Esophagus squamous epithelium (tissue), 5 donors: ENCODE data around the gene CDT1. TPM values are rescaled to one million over a fixed set of nuclear protein-coding genes. Genes with fewer than 3 reads are reported as not detected.

ENCODE experiments used
- DNase-seq: peaks from one replicate; lab custom pipeline; 2025; lab: John Stamatoyannopoulos, UW
- H3K27ac ChIP-seq, 4 donors: fragments of 200-600 bp; sonication (generic); one replicate each; pipeline ENCODE4 v1.5.1; 2016 to 2019; ENCODE audit warnings: mild to moderate bottlenecking in 1 of 4
- H3K27me3 ChIP-seq, 4 donors: fragments of 200-600 bp; sonication (generic); 1 replicate in 3 of 4; 2 replicates in 1 of 4; pipeline versions ENCODE4 v1.5.1 to v1.6.0; 2017 to 2021; ENCODE audit warnings: antibody characterized with exemption in 1 of 4
- H3K36me3 ChIP-seq, 3 donors: fragments of 200-600 bp; sonication (generic); one replicate each; pipeline ENCODE4 v1.5.1; 2016 to 2019
- H3K4me1 ChIP-seq, 3 donors: fragments of 200-600 bp; sonication (generic); one replicate each; pipeline ENCODE4 v1.5.1; 2017 to 2019
- H3K4me3 ChIP-seq, 4 donors: fragments of 200-600 bp; sonication (generic); 1 replicate in 3 of 4; 2 replicates in 1 of 4; pipeline ENCODE4 v1.5.1; 2016 to 2019; ENCODE audit warnings: mild to moderate bottlenecking in 2 of 4, moderate library complexity in 1 of 4
- H3K9me3 ChIP-seq, 3 donors: fragments of 200-600 bp; sonication (generic); one replicate each; pipeline ENCODE4 v1.5.1; 2016 to 2019
- CTCF ChIP-seq, 6 experiments: fragments of 450-650 bp in 4 of 6; fragments of 200-600 bp in 2 of 6; sonication (generic) in 2 of 6; IDR thresholded peaks; one replicate each; pipeline ENCODE4 v1.5.1; 2016 to 2019; ENCODE audit warnings: antibody characterized with exemption in 6 of 6, mild to moderate bottlenecking in 4 of 6, moderate library complexity in 4 of 6
- POLR2A ChIP-seq, 4 donors: fragments of 450-650 bp; IDR thresholded peaks; one replicate each; pipeline ENCODE4 v1.6.1; 2017; ENCODE audit warnings: antibody characterized with exemption in 4 of 4, mild to moderate bottlenecking in 4 of 4, moderate library complexity in 3 of 4
- WGBS, 2 donors: methylation state at CpG; one replicate each; pipeline ENCODE4 v1.1.5; 2018; 5-methylcytosine and 5-hydroxymethylcytosine counted together
- intact Hi-C: fragments of 100-400 bp; cut with DNase I; formaldehyde crosslinking; loops from one replicate; pipeline ENCODE4 v1.15.0; 2022
- total RNA-seq, 4 donors: library from RNA; depleted of rRNA; stranded (reverse); fragments of >200 nt; gene quantifications; one replicate each; pipeline ENCODE4 v1.1.0, GENCODE V29; 2016
- donor health status: DM: yes; HTN: yes; CAD: no.

The CDT1 gene
- total RNA-seq, 4 donors from 2014 or later, result 7.7 to 20.7 (median 11.2) TPM

GRCh38 chr16:88789594-88789993, 14.0 kb upstream of the CDT1 start:
- H3K27me3 ChIP-seq, result peaks cover 0 to 50% (median 2%) of the 10 kb centered on the region in 4 donors
- intact Hi-C loops, result no loop called here
- no peak for DNase-seq
- no peaks in the 10 kb centered on the region for H3K9me3 ChIP-seq
- TF ChIP-seq CTCF (IDR thresholded peaks at IDR 0.05) (no peak), POLR2A (IDR thresholded peaks at IDR 0.05) (no peak)
- no peak overlapping the region for H3K27ac ChIP-seq
- 53 to 79% methylated on average over 2 to 5 of the region's 7 CpGs for WGBS, 2 donors
- peaks cover 0 to 41% (median 4%) of the 10 kb centered on the region in 3 donors for H3K4me1 ChIP-seq
- H3K36me3 ChIP-seq, result no peaks in the 10 kb centered on the region
- no peak overlapping the region for H3K4me3 ChIP-seq

GRCh38 chr16:88790312-88791211, 13.0 kb upstream of the CDT1 start:
- WGBS, 2 donors, result 22 to 31% methylated on average over 5 to 6 of the region's 24 CpGs
- Histone ChIP-seq H3K9me3 (no peaks in the 10 kb centered on the region), H3K27ac (peak overlapping the region in 3 of 4 donors; percentile 30 to 59 (median 34)), H3K4me3 (peak overlapping the region in 1 of 4 donors; percentile 26), H3K27me3 (peaks cover 0 to 55% (median 2%) of the 10 kb centered on the region in 4 donors), H3K4me1 (peaks cover 0 to 37% (median 3%) of the 10 kb centered on the region in 3 donors), H3K36me3 (no peaks in the 10 kb centered on the region)
- TF ChIP-seq POLR2A (IDR thresholded peaks at IDR 0.05), result no peak
- TF ChIP-seq CTCF (IDR thresholded peaks at IDR 0.05), result no peak
- DNase-seq, result no peak
- intact Hi-C loops, result no loop called here

- H3K27me3 ChIP-seq, result peaks cover 0 to 55% (median 2%) of the 10 kb centered on the region in 4 donors
- no CpG with 5 or more reads among the region's 13 CpGs for WGBS, 2 donors
- DNase-seq, result no peak
- H3K27ac ChIP-seq, result no peak overlapping the region
- intact Hi-C loops, result no loop called here
- no peaks in the 10 kb centered on the region for H3K9me3 ChIP-seq
- no peaks in the 10 kb centered on the region for H3K36me3 ChIP-seq
- no peak overlapping the region for H3K4me3 ChIP-seq
- H3K4me1 ChIP-seq, result peaks cover 0 to 34% (median 0%) of the 10 kb centered on the region in 3 donors
- no peak for TF ChIP-seq POLR2A (IDR thresholded peaks at IDR 0.05)
- TF ChIP-seq CTCF (IDR thresholded peaks at IDR 0.05), result no peak
These were observed 11.5 kb upstream of the CDT1 start for GRCh38 chr16:88792078-88792550.

GRCh38 chr16:88792668-88793250, 10.8 kb upstream of the CDT1 start:
- peaks cover 0 to 55% (median 2%) of the 10 kb centered on the region in 4 donors for H3K27me3 ChIP-seq
- peaks cover 0 to 34% (median 0%) of the 10 kb centered on the region in 3 donors for H3K4me1 ChIP-seq
- DNase-seq, result no peak
- intact Hi-C loops, result no loop called here
- no peaks in the 10 kb centered on the region for H3K9me3 ChIP-seq
- no peak overlapping the region for H3K4me3 ChIP-seq
- no peaks in the 10 kb centered on the region for H3K36me3 ChIP-seq
- no peak for TF ChIP-seq CTCF (IDR thresholded peaks at IDR 0.05)
- no peak for TF ChIP-seq POLR2A (IDR thresholded peaks at IDR 0.05)
- H3K27ac ChIP-seq, result no peak overlapping the region
- WGBS, 2 donors, result 53 to 60% methylated on average over 5 to 8 of the region's 12 CpGs
